GM23338 (cell line): ENCODE results near the gene MDGA2. TPM values are rescaled to one million over a fixed set of nuclear protein-coding genes. Genes with fewer than 3 reads are reported as not detected.

Experiments used
- ATAC-seq: fragments of 200-7000 bp; cut with Tn5 transposase; 3 replicates; pipeline ENCODE4 v1.9.1; 2020
- DNase-seq: peaks from one replicate; pipeline ENCODE4 v3.0.0-alpha.2; 2015; ENCODE audit warnings: low spot score
- H2AFZ ChIP-seq: fragments of 200-600 bp; sonication (generic); 2 replicates; pipeline ENCODE4 v1.8.0; 2016; ENCODE audit warnings: antibody characterized with exemption, mild to moderate bottlenecking, moderate library complexity
- H3F3A ChIP-seq: fragments of 200-600 bp; sonication (generic); replicated peaks from 2 replicates; pipeline ENCODE4 v1.8.0; 2017; ENCODE audit warnings: antibody characterized with exemption, mixed run types, low read depth
- H3K27ac ChIP-seq: fragments of 200-600 bp; sonication (generic); 2 replicates; pipeline ENCODE4 v1.6.1; 2016; ENCODE audit warnings: low read depth
- H3K27me3 ChIP-seq: fragments of 200-600 bp; sonication (generic); 2 replicates; pipeline ENCODE4 v1.8.0; 2016; ENCODE audit warnings: mild to moderate bottlenecking, mixed run types, moderate library complexity; ENCODE audit not compliant: insufficient read depth
- H3K36me3 ChIP-seq: fragments of 200-600 bp; sonication (generic); 2 replicates; pipeline ENCODE4 v1.8.0; 2016; ENCODE audit warnings: mild to moderate bottlenecking; ENCODE audit not compliant: insufficient read depth
- H3K4me1 ChIP-seq: fragments of 200-600 bp; sonication (generic); 2 replicates; pipeline ENCODE4 v1.8.0; 2016; ENCODE audit warnings: mild to moderate bottlenecking, moderate library complexity; ENCODE audit not compliant: insufficient read depth
- H3K4me2 ChIP-seq: fragments of 200-600 bp; sonication (generic); 2 replicates; pipeline ENCODE4 v1.7.1; 2017; ENCODE audit warnings: mixed run types
- H3K4me3 ChIP-seq: fragments of 200-600 bp; sonication (generic); 2 replicates; pipeline ENCODE4 v1.6.1; 2016; ENCODE audit warnings: mixed run types
- H3K79me2 ChIP-seq: fragments of 200-600 bp; sonication (generic); replicated peaks from 2 replicates; pipeline ENCODE4 v1.8.0; 2017; ENCODE audit warnings: mild to moderate bottlenecking; ENCODE audit not compliant: insufficient read depth
- H3K9me2 ChIP-seq: fragments of 200-600 bp; sonication (generic); 2 replicates; pipeline ENCODE4 v1.8.0; 2017; ENCODE audit not compliant: insufficient read depth
- H4K20me1 ChIP-seq: fragments of 200-600 bp; sonication (generic); replicated peaks from 2 replicates; pipeline ENCODE4 v1.8.0; 2017; ENCODE audit warnings: mild to moderate bottlenecking; ENCODE audit not compliant: insufficient read depth
- H3K27ac Mint-ChIP-seq: 2 replicates; pipeline ENCODE4 v1.8.0; 2020; ENCODE audit warnings: inconsistent platforms, mild to moderate bottlenecking, moderate library complexity, mixed read lengths
- H3K27me3 Mint-ChIP-seq: 3 replicates; pipeline ENCODE4 v1.8.0; 2022; ENCODE audit warnings: low read depth, mild to moderate bottlenecking, moderate library complexity, mixed read lengths, inconsistent platforms; ENCODE audit not compliant: insufficient read depth, poor library complexity
- H3K36me3 Mint-ChIP-seq: 3 replicates; pipeline ENCODE4 v1.8.0; 2021; ENCODE audit warnings: low read depth, mild to moderate bottlenecking, inconsistent platforms, moderate library complexity, mixed read lengths
- H3K4me1 Mint-ChIP-seq: 3 replicates; pipeline ENCODE4 v1.8.0; 2020; ENCODE audit warnings: mild to moderate bottlenecking, inconsistent platforms, mixed read lengths
- H3K4me3 Mint-ChIP-seq: 3 replicates; pipeline ENCODE4 v1.8.0; 2021; ENCODE audit warnings: moderate library complexity, mild to moderate bottlenecking, inconsistent platforms, mixed read lengths
- H3K9me3 Mint-ChIP-seq: 3 replicates; pipeline ENCODE4 v1.8.0; 2020; ENCODE audit warnings: moderate library complexity, mild to moderate bottlenecking, inconsistent platforms, mixed read lengths
- CREB1 ChIP-seq: fragments of 250-450 bp; sonication (Bioruptor Pico); IDR thresholded peaks from 2 replicates; pipeline ENCODE4 v1.5.0; 2020; ENCODE audit warnings: low read depth, mild to moderate bottlenecking, moderate library complexity
- CTCF ChIP-seq, 2 experiments: fragments of 200-600 bp in 1 of 2; sonication (generic) in 1 of 2; conservative IDR thresholded peaks; 2 replicates each; pipeline versions ENCODE4 v1.5.1 to v1.6.1; 2016 to 2017; ENCODE audit warnings: antibody characterized with exemption in 2 of 2, low read depth in 2 of 2, mild to moderate bottlenecking in 2 of 2, moderate library complexity in 1 of 2
- ETS1 ChIP-seq: IDR thresholded peaks from 2 replicates; pipeline ENCODE4 v1.6.1; 2016; ENCODE audit warnings: antibody characterized with exemption
- EZH2phosphoT487 ChIP-seq: fragments of 200-600 bp; sonication (generic); IDR thresholded peaks from one replicate; pipeline ENCODE4 v1.8.1; 2018; ENCODE audit warnings: antibody characterized with exemption; ENCODE audit not compliant: unreplicated experiment
- JUNB ChIP-seq: IDR thresholded peaks from one replicate; pipeline ENCODE4 v1.6.1; 2016; ENCODE audit warnings: antibody characterized with exemption; ENCODE audit not compliant: unreplicated experiment
- NANOG ChIP-seq: IDR thresholded peaks from 2 replicates; pipeline ENCODE4 v1.6.1; 2016; ENCODE audit warnings: antibody characterized with exemption, borderline replicate concordance
- POLR2AphosphoS5 ChIP-seq: IDR thresholded peaks from 2 replicates; pipeline ENCODE4 v1.6.1; 2016; ENCODE audit warnings: antibody characterized with exemption, low read depth
- REST ChIP-seq: IDR thresholded peaks from one replicate; pipeline ENCODE4 v1.6.1; 2018; ENCODE audit warnings: antibody characterized with exemption; ENCODE audit not compliant: unreplicated experiment
- ZNF114 ChIP-seq: fragments of 250-450 bp; sonication (Bioruptor Pico); IDR thresholded peaks from 2 replicates; pipeline ENCODE4 v1.5.0; 2020; ENCODE audit warnings: mild to moderate bottlenecking, moderate library complexity
- ZNF331 ChIP-seq: fragments of 250-450 bp; sonication (Bioruptor Pico); IDR thresholded peaks from 2 replicates; pipeline ENCODE4 v1.5.0; 2020; ENCODE audit warnings: low read depth, mild to moderate bottlenecking, moderate library complexity
- polyA plus RNA-seq: library from polyadenylated mRNA; unstranded; fragments of >200 nt; fragmentation: Nextera tagmentation; extraction: Ambion mirVana; gene quantifications from 2 replicates; pipeline ENCODE4 v1.2.1, GENCODE V29; 2016
- total RNA-seq: library from RNA; depleted of rRNA; stranded (reverse); fragments of >200 nt; shearing (Covaris generic); gene quantifications from 2 replicates; pipeline ENCODE4 v1.2.3, GENCODE V29; 2014

Gene MDGA2
- total and polyA plus RNA-seq, 2 experiments from 2014 or later = 0.68 to 1.7 TPM

- Histone ChIP-seq H3K79me2 (no peaks in the 10 kb centered on the region), H3K4me3 (no peak overlapping the region), H3K27me3 (no peaks in the 10 kb centered on the region), H3K36me3 (no peaks in the 10 kb centered on the region), H3K27ac (no peak overlapping the region), H3K9me2 (no peaks in the 10 kb centered on the region), H2AFZ (no peak overlapping the region), H3F3A (no peaks in the 10 kb centered on the region), H4K20me1 (no peaks in the 10 kb centered on the region), H3K4me1 (0 out of 2 replicates have a peak, but pooled peaks cover 11% of the 10 kb centered on the region), H3K4me2 (no peak overlapping the region)
- no peak for ATAC-seq
- Mint-ChIP-seq H3K36me3 (no peaks in the 10 kb centered on the region), H3K27ac (no peak overlapping the region), H3K4me1 (peaks cover 6% of the 10 kb centered on the region), H3K9me3 (no peaks in the 10 kb centered on the region), H3K4me3 (no peak overlapping the region), H3K27me3 (peaks cover 3% of the 10 kb centered on the region)
- no peak for DNase-seq
- TF ChIP-seq CTCF (conservative IDR thresholded peaks at IDR 0.05; ENCODE audit: low read depth in 2 of 2) = no peak
- no peak for TF ChIP-seq ZNF114 (CRISPR knock-in tag)
- no peak for TF ChIP-seq ETS1
- no peak for TF ChIP-seq POLR2AphosphoS5
- TF ChIP-seq CREB1 = no peak
Observed at GRCh38 chr14:47507861-47508260, 167.5 kb downstream of the MDGA2 start.

GRCh38 chr14:47500369-47500768 lies 175.0 kb downstream of the MDGA2 start:
- no peaks in the 10 kb centered on the region for H4K20me1 ChIP-seq
- no peak overlapping the region for H2AFZ ChIP-seq
- no peaks in the 10 kb centered on the region for H3K4me1 ChIP-seq
- no peaks in the 10 kb centered on the region for H3K27me3 ChIP-seq
- H3K27ac ChIP-seq = no peak overlapping the region
- Mint-ChIP-seq H3K9me3 (peaks cover 3% of the 10 kb centered on the region; the same call in 1 of the 3 replicates), H3K36me3 (no peaks in the 10 kb centered on the region; the same call in 2 of the 3 replicates), H3K4me1 (no peaks in the 10 kb centered on the region), H3K4me3 (no peak overlapping the region), H3K27me3 (no peaks in the 10 kb centered on the region), H3K27ac (no peak overlapping the region)
- DNase-seq (no peak), ATAC-seq (no peak)
- H3F3A ChIP-seq = no peaks in the 10 kb centered on the region
- H3K4me3 ChIP-seq = no peak overlapping the region
- H3K4me2 ChIP-seq = no peak overlapping the region
- H3K79me2 ChIP-seq = no peaks in the 10 kb centered on the region
- no peaks in the 10 kb centered on the region for H3K9me2 ChIP-seq
- no peaks in the 10 kb centered on the region for H3K36me3 ChIP-seq
- TF ChIP-seq ZNF331 (CRISPR knock-in tag) (no peak), REST (no peak), EZH2phosphoT487 (no peak), CTCF (conservative IDR thresholded peaks at IDR 0.05; ENCODE audit: low read depth in 2 of 2) (no peak), NANOG (no peak), POLR2AphosphoS5 (no peak), JUNB (no peak)
